ENCODE measurements around the gene PRKG1.

- TF ChIP-seq CTCF (conservative IDR thresholded peaks at IDR 0.05; ENCODE audit: low read length) (no peak), EZH2phosphoT487 (IDR thresholded peaks at IDR 0.05; ENCODE audit: borderline replicate concordance) (no peak)
These were observed 371.3 kb downstream of the PRKG1 start for GRCh38 chr10:51445588-51445987.

Measured in Loucy (cell line).